Suppressor macrophage (primary cell): ENCODE results near the gene STAT1.
"Not testable (repeated sequence)": the region's sequence is repeated elsewhere in the genome, so short reads cannot be mapped to it uniquely, and the experiment has no call there.

Experiments
- DNase-seq, 4 experiments: peaks; one replicate each; pipeline ENCODE4 v3.0.0-alpha.2; 2020 to 2022

The STAT1 gene

DNA sequence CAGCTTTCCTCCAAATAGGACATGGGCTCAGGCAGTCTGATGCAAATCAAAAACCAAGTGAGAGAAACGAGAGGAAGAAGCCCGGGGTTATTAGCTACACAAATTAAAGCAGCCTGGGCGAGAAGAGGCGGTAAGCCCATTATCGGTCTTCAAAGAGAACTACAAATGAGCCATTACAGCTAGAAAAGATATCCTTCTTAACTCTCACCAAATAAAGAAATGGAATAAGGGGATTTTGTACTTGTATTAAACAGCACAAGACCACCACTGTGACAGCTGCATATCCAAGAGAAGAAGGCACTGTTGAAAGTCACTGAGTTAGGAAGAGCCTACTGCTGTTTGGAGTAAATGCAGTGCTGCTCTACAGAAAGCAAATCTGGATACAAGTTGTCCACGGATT is 32.6 kb downstream of the STAT1 start:
- no peak for DNase-seq

DNA sequence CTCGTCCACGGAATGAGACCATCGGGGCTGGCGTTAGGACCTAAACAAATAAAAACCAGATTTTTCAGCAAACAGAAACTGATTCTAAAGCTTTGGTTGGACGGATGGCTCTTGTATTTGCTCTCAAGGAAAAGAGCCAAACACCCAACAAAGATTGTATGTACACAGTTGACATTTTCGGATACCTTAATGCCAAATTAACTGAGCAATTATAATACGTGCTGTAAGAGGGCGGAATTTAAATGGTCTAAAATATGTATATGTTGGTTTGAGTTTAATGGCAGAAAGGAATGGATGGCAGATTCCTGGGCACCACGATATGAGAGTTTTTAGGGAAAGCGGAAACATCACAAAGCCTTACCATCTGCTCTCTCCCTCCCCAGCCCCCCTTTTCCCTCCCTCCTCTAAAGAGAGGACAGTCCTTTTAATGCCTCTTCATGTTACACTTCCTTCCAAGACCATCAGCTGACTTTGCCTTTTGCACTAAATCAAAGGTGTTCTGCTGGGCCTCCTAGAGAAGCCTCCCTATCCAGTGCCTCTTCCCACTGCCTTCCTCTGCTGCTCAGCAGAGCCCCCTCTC is 33.3 kb downstream of the STAT1 start:
- DNase-seq: no peak

DNA sequence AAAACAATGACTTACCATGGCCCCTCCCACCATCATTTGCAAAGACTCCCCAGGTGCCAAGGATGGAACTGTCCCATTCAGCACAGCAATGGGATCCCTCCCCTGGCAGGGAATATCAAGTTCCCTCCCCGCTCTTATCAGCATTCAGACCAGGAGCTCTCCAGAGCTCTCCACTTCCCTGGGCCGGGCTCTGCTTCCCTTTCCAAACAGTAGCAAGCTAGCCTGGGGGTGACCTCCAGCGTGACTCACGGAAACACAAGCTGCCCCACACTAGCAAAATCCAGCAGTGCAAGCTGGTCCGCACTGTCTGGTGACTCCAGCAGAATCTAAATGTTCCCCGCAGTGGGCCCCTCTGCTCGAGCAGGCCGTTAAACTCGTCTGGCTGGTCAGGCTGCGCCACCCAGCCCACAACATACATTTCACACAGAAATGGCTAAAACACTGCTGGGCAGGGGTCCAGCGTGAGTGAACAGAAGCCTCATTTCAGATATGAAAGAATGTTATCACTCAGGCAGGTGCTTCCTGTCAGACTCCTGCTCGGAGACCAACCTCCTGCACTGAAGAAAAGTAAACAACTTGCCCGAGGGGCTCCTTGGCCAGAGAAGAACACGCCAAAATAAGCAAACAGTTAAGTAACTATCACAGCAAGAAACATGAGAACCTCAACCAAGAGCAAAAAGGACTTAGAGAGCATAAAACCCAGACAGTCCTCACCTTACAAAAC is 33.9 kb downstream of the STAT1 start:
- DNase-seq: peak; percentile 39 to 57 (median 48)

DNA sequence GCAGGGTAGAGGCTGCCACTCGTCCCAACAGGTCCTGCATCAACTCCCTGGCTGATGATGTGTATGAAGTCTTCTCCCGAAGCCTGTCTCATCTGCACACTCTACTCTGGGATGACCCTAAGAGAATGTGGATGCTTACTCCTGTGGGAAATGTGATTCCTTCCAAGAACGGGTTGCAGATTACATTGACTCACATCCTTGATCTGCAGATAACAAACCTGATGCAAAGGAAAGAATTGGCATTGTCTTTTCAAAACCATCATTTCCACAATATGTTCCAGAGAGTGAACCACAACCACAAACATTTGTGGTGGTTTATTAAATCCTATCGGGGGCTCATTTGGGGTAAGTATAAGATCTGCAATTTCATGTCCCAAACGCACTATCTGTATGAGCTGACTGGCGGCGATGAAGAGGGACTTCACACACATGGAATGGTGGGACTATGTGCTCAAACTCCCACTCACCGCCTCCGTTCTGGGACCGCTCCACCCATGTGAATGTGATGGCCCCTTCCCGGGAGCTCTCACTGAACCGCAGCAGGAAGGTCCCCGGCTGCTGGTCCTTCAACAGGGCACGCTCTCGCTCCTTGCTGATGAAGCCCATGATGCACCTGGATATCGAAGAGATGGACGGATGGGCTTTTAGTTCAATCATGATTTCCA is 35.5 kb downstream of the STAT1 start:
- no peak for DNase-seq

DNA sequence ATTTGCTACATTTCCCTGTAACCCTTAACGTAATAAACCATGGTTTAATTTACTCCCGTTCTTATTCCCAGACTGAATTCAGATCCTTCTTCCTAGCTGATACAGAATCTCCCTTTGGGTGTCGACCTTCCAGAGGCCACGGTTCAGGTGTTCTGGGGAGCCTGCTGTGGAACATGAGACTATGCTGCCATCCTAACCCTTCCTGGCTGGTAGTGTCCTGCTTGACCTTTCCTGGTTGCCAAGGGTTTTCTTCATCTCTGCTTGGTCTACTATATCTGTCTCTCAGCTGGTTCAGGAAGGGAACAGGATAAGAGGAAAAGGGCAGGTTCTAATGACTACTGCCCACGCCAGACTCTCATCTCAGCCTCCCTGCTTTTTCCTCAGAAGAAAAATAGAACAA is 36.5 kb downstream of the STAT1 start:
- DNase-seq: no peak

DNA sequence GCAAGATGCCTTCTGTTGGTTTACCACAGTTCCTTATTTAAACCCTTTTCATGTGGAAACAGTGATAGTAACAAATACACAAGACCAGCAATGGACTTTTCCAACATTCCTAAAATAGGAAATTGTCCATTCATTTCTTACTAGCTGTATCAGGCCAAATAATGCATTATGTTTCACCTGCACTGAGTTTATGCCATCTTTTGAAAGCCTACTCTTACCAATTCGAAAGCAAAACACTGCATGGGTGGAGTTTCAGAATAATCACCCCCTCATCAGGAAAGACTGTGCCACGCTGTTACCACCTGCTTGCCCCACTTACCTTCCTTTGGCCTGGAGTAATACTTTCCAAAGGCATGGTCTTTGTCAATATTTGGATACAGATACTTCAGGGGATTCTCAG is 37.5 kb downstream of the STAT1 start:
- no peak for DNase-seq

DNA sequence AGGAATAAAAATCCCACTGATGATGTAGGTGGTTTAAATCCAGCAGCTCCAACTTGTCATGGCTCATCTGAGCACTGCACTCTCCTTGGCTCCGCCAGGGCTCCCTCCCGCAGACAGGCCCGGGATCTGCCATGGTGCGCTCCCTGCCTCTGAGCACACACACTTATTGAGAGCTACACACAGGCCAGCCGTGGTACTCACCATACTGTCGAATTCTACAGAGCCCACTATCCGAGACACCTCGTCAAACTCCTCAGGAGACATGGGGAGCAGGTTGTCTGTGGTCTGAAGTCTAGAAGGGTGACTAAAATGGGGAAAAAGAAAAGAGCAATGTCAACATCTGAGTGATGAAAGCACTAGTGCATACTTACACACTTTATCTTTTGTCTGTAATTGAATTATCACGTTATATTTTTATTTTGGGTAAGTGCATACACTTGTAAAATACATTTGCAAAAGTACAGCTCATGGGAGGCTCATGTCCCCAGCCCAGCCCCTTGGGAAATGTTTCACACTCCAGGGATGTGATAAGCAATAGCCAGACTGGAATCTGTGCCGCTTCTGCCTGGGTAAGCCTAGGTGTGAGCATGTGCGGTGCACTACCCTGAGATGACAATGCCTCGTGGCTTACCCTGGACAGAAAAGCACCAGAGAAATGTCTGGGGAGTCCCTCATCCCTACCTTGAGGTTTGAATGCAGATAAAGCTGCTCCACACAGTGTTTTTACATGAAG is 39.2 kb downstream of the STAT1 start:
- no peak for DNase-seq

DNA sequence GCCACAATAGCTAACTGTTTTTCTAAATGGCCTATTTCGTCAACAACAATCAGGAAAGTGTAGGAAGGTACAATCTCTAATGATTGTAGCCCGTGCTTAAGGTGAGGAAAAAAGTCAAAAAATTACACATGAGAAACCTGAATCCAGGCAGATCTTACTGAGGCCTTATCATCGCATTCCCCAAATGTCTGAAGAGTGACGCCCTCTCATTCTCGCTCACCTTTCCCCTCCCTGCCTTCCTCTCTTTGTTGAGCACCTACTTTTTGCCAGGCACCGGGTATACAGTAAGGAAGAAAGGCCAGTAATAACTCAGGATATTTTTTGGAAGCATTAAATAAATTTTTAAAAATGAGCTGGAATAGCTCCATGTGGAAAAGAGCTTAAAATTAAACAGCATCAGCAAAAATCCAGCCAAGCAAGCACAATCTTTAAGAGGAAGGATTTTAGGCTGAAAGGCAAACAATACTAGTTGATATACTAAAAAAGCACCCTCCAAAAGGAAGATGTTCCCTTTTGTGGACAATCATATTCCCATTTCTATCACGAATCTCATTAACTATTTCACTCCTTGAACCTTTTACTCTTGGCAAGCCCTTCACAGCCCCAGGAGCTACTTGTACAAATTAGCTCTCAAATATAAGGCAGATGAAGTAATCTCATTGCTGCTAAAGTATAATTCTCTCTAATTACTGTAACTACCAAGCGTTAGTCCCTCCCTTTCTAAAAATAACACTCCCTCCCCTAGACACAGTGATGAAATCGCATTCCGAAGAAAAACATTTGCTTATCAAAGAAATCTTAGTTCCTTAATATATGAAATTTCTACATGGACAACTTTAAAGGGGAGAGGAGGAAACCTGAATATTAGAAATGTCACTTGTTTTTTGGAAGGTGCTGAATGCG is 40.0 kb downstream of the STAT1 start:
- DNase-seq: no peak

DNA sequence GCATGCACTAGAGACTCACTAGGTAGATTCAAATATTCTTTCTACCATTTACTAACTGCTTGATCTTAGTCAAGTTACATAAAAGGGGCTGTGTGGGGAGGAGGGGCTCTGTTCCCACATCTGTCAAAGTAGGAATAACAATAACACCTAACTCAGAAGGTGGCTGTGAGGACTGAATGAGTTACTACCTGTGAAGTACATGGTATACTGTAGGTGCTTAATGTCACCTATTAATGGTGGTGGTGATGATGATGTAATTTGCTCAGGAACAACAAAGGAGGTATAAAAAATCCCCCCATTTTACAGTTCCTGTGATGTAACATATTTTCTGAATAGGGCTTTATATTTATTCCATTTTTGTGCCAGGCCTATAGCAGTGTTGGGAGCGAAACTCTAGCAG is 40.7 kb downstream of the STAT1 start:
- no peak for DNase-seq

DNA sequence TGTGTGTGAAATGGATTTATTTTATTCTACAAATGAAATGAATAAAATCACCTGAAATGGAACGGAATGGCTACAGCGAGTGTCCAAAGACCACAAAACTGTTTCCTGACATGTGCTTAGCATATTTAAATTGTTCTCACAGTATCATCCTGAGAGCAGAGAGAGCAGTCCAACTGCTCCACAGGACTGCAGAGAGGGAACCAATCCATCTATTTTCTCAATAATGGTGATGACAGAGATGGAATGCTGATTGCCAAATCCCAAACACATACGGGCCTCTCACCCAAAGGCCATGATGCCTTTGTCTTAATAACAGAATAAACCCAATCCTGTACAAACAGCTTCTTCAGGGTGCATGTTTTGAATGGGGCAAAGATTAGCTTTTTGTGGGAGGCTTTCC is 41.1 kb downstream of the STAT1 start:
- no peak for DNase-seq

DNA sequence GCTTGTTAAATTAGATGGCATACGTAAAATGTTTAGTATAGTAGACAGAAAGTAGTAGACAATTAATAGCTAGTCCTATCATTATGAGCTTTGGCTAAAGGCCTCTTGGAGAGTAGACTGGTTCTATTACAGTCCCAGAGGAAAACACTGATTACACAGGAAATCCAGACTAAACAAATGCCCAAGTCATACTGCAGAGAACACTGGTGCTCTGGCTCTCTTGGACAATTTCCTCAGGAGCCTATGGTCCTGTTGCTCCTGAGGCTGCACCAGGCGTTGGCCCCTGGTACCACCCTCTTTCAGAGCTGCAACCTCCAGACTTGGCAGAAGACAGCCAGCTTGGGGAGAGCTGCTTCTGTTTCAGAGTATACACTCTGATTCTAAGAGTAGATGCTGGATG is 41.8 kb downstream of the STAT1 start:
- no peak for DNase-seq

DNA sequence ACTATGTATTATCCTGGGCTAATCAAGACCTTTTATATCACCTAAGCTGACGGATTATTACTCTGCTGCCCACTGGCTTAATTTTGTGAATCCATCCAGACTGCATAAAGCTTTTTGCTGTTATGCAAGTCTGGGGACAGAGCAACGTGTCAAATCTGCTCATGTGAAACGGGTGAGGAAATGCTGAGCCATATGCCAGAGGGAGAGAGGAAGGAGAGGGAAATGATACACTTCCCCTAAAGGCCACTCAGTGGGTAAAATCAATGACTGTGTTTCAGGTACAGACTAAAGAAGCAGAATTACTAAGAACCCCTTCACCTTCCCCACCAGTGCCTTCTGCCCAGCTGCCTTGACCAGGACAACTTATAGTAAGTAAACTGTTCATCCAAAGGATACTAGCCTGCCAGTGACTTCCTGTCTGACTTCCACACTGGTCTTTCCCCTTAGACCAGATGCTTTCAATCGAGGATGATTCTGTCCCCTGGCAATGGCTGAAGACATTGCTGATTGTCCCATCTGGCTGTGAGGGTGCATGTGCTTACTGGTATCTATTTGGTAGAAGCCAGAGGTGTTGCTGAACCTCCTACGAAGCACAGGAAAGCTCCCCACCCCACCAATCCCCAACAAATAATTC is 43.0 kb downstream of the STAT1 start:
- DNase-seq: peak; percentile 74 to 89 (median 83)

DNA sequence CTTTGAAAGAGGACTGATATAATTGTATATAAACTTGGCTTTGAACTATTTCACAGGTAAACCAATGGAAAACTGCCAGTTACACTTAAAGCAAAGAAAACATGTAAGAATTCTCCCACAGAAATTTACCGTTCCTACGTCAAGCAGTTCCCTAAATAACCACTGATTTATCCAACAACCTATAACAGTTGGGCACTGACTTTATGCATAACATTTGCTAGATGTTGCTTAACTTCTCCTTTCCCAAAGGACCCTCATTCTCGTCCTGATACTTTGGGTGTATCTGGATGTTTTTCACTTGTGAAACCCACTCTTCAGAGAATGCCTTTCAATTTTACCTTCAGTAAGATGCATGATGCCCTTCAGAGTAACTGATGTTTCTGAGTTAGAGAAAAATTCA is 43.8 kb downstream of the STAT1 start:
- peak; percentile 8 to 55 (median 28) for DNase-seq

DNA sequence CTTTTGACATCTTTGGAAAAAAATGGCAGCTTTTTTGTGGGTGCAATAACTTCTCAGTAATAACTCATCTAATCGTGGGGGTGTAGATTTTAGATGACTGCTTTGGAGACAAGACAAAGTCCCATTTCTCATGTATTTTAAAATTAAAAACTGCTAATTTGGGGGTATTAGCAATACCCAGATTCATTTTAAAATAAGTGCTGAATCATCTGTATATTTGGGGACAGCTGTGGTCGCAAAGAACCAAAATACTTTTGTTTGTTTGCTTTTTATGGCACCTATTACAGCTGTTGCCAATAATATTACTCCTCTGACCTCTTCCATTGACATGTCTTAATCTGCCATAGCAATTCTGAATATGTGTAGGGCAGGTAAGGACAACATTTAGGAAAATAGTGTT is 45.4 kb downstream of the STAT1 start:
- DNase-seq: no peak

DNA sequence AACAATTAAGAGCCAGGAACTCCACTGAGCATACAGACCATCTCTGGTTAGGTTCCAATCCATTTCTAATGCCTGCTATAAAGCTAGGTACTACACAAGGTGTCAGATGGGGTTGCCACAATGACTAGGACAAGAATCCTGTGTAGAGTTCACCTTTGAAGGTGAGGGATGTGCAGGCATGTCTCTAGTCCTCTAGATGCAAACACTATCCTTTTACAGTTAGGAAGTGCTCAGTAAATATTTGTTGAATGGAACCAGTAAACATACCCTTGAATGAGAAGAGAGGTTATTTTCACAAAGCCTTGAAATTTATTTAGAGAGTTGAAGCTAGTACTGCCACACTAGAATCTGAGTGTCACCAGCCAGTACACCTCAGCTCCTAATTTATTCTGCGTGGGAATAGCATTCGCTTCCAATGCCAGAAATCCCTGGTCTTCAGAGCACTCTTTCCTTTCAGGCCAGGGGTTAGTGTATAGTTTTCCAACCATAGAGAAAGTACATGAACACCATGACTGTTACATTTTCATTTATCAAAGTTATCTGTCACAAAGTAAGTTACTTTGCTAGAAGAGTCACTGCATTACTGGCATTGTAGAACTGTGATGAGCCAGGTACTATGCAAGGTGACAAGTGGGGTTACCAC is 48.3 kb downstream of the STAT1 start:
- DNase-seq: no peak

DNA sequence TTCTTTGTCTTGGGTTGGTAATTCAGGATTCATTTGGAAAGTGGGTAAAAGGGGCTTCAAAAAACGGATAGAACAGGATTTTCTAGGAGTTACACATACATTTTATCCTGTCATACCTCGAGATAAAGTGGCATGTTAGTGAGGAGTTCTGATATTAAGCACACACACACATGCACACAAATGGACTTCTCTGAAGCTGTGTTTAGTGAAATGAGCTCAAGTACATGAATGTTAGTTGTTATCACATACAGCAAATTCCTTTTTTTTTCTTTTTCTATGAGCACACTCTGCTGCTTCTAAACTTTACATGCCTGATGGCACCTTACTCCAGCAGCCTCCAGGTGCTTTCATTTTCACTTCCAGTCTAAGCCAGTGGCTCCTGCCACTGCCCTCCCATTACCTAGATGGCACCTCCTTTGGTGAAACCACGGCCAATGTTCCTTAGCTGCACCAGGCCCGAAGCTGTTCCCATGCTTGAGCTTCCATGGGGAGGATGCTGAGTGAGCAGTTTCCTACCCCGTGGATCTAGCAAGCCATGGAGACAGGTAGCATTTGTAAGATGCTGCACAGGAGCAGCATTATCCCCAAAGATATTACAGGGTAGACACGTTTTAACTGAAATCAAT is 49.7 kb downstream of the STAT1 start:
- no peak for DNase-seq

DNA sequence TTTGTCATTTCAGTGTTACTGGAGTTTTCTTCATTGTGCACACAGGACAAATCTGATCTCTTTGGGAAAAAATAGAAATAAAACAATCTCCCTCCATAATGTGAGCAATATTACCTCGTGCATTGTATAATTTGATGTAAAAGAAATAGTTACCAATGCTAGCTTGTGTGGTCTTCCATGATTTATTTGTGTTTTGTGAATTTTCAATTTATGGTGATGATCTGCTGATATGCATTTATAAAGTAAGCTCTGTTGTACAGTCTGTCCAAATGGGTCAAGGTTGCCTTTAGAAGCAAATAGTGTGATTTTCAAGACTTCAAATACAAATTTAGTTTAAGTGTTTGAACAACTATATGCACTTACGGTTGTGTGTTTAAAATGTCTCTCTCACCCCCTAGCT is 50.9 kb downstream of the STAT1 start:
- no peak for DNase-seq

DNA sequence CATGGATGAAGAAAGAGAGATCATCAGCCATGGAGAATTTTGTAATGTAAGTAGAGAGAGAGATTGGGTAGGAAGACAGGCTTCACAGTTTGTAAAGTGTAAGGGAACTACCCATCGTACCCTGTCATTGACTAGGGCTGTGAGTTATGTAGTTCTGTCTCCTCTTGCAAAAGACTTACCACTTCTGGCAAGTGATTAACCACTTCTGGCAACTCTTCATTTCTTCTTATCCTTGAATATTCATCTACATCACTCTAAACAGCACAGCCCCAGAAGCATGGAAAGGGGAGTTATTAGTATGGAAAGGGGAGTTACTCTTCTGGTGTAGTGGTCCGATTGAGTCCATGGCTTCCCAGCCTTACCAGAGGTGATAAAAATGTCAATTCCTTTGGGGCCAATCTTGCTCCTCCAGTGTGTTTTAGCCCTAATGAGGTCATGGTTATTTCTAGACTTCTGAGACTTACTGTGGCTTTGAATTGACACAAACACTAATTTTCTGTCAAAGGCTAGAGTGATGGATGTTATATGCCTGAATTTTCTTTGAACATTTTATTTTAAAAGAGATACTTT is 52.0 kb downstream of the STAT1 start:
- peak in 1 of 4 experiments; percentile 11 for DNase-seq

DNA sequence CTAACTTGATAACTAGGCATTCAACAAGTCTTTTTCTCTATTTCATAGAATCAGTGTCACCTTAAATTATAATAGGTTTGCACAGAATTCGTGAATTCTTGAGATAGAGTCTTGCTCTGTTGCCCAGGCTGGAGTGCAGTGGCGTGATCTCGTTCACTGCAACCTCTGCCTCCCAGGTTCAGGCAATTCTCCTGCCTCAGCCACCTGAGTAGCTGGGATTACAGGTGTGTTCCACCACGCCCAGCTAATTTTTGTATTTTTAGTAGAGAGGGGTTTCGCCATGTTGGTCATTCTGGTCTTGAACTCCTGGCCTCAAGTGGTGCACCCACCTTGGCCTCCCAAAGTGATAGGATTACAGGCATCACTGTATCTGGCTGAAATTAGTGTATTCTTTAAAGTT is 52.9 kb downstream of the STAT1 start:
- DNase-seq: not testable (repeated sequence)
